Measurements from ENCODE around the gene DYSF. TPM values are rescaled to one million over a fixed set of nuclear protein-coding genes. Genes with fewer than 3 reads are reported as not detected.

Gene DYSF
- total RNA-seq, 1 experiment from 2014 or later, result 5.5 TPM

DNA sequence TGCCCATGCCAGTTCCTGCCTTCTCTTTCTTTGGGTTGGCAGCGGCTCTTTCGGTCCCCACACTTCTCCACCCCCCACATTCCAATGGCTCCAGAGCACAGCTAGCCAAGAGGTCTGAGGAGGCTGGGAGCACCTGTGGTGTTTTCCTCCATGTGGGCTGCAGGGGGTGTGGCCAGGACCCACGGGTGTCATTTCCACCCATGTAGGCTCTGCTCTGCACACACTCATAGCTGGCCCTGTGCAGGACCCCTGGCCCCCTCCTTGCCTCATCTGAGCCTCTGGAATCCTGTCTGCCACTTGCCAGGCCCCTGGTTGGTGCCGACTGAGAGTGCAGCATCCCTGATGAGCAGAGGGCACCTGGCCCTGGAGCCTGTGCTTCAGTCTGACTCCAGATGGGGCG, 46.3 kb downstream of the DYSF start:
- H3K4me1 Mint-ChIP-seq, result peaks cover 21 to 30% of the 10 kb centered on the region in 2 experiments
- Histone ChIP-seq H2BK120ac (ENCODE audit: low read depth, low read length, poor library complexity, severe bottlenecking) (no peak overlapping the region), H2BK20ac (ENCODE audit: low read depth, low read length, poor library complexity, severe bottlenecking) (no peak overlapping the region), H3K56ac (ENCODE audit: insufficient read length, low read depth, low read length) (no peak overlapping the region), H4K8ac (replicated peaks; ENCODE audit: insufficient read length, low read depth, low read length) (no peak overlapping the region), H3K27me3 (ENCODE audit: insufficient read depth, low read length) (no peaks in the 10 kb centered on the region), H3K9ac (ENCODE audit: extremely low read depth, insufficient read length, low read length) (no peak overlapping the region), H3K4me2 (ENCODE audit: insufficient read depth, insufficient read length, low read length) (no peak overlapping the region), H2BK15ac (ENCODE audit: low read depth, low read length) (no peak overlapping the region), H3K14ac (ENCODE audit: insufficient read depth, low read length) (no peak overlapping the region), H3K23ac (ENCODE audit: insufficient read length, low read depth, low read length) (no peak overlapping the region), H3K27ac (ENCODE audit: insufficient read length, low read depth, low read length) (no peak overlapping the region), H3K4ac (ENCODE audit: low read depth, low read length) (no peak overlapping the region), H2BK5ac (ENCODE audit: insufficient read length, low read length) (no peak overlapping the region), H2AFZ (ENCODE audit: low read length) (no peak overlapping the region), H3K23me2 (ENCODE audit: insufficient read length, low read depth, low read length, poor library complexity, severe bottlenecking) (no peaks in the 10 kb centered on the region), H3K79me1 (ENCODE audit: insufficient read depth, low read depth, low read length, poor library complexity, severe bottlenecking) (no peaks in the 10 kb centered on the region), H3K9me3 (ENCODE audit: control insufficient read depth, low read depth, low read length) (no peaks in the 10 kb centered on the region), H2AK5ac (ENCODE audit: insufficient read length, low read length) (no peak overlapping the region), H3K79me2 (ENCODE audit: insufficient read depth, low read length) (no peaks in the 10 kb centered on the region), H4K5ac (ENCODE audit: insufficient read length, low read depth, low read length) (no peak overlapping the region), H3K18ac (ENCODE audit: insufficient read length, low read depth, low read length) (no peak overlapping the region), H4K91ac (ENCODE audit: insufficient read length, low read depth, low read length) (no peak overlapping the region), H2BK12ac (ENCODE audit: insufficient read length, low read depth, low read length) (no peak overlapping the region), H3K4me1 (ENCODE audit: insufficient read depth, low read length) (peaks cover 13% of the 10 kb centered on the region; the same call in 1 of the 2 replicates), H4K20me1 (ENCODE audit: control insufficient read depth, insufficient read depth, insufficient read length) (no peaks in the 10 kb centered on the region), H3T11ph (ENCODE audit: low read length) (no peak overlapping the region)
- no peak overlapping the region for H3K4me3 Mint-ChIP-seq
- no peak overlapping the region; a peak in 1 of 7 replicates for H3K27ac Mint-ChIP-seq
- no peak for DNase-seq
- no CpG with 5 or more reads among the region's 5 CpGs for WGBS (ENCODE audit: extremely low coverage, insufficient read length, low lambda C conversion rate)
- TF ChIP-seq, protein P1, sequence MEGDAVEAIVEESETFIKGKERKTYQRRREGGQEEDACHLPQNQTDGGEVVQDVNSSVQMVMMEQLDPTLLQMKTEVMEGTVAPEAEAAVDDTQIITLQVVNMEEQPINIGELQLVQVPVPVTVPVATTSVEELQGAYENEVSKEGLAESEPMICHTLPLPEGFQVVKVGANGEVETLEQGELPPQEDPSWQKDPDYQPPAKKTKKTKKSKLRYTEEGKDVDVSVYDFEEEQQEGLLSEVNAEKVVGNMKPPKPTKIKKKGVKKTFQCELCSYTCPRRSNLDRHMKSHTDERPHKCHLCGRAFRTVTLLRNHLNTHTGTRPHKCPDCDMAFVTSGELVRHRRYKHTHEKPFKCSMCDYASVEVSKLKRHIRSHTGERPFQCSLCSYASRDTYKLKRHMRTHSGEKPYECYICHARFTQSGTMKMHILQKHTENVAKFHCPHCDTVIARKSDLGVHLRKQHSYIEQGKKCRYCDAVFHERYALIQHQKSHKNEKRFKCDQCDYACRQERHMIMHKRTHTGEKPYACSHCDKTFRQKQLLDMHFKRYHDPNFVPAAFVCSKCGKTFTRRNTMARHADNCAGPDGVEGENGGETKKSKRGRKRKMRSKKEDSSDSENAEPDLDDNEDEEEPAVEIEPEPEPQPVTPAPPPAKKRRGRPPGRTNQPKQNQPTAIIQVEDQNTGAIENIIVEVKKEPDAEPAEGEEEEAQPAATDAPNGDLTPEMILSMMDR (conservative IDR thresholded peaks at IDR 0.05), result no peak
- H3K36me3 Mint-ChIP-seq (ENCODE audit: insufficient read depth in 1 of 3, low read depth in 3 of 3), result no peaks in the 10 kb centered on the region
- H3K9me3 Mint-ChIP-seq, result no peaks in the 10 kb centered on the region
- no peaks in the 10 kb centered on the region for H3K27me3 Mint-ChIP-seq (ENCODE audit: low read depth)

All from H9 (cell line).